DMS153 (cell line): ENCODE results near the gene PLCD3.
A peak's percentile ranks its signal among the peaks of the same experiment; 100 is the strongest.

Source experiments
- DNase-seq: peaks from one replicate; lab custom pipeline; 2025; lab: John Stamatoyannopoulos, UW

Gene PLCD3

DNA sequence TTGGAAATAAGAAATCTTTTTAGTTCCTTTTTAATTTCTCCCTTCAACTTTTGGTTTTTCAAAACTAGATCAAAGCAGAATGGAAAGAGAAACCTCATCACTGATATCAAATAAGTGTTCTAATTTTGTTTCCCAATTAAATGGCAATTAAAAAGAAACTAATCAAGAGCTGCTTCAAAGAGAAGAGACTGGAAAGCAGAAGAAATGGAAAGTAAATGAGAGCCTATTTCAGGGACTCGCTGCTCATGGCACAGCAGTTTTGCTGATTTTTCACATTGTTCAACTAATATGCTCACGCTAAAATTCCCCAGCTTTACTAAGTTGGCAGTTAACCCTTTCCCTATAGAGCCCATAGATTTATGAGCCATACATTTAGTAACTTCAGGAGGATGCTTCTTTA lies 64.7 kb downstream of the PLCD3 start:
- no peak for DNase-seq

- DNase-seq: no peak
Observed at GRCh38 chr17:45063198-45063597, 69.1 kb downstream of the PLCD3 start.

DNA sequence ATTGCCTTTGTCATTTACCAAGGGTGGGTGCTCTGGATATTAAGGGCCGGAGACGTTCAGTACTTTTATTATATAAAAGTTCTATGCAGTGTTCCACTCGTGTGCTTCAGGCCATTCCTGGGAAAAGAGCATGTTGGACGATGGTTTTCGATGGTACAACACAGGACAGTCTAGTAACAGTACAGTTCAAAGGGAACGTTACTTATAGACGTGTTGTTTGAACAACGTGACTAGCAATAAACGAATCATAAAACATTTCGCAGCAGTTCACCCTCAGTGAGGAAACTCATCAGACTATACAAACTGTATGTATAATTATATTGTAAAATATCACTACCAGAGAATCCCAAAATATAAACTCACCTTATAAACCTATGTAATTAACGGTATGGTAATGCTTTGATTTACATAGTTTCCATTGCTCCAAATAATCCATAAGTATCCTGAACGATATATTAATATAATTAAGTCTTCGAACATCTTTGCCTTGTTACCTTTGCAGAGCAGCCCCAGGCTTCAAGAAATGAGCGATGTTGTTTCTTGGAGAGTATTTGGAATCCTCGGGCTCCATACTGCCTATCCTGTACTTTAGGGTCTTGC lies 70.6 kb downstream of the PLCD3 start:
- DNase-seq: no peak

DNA sequence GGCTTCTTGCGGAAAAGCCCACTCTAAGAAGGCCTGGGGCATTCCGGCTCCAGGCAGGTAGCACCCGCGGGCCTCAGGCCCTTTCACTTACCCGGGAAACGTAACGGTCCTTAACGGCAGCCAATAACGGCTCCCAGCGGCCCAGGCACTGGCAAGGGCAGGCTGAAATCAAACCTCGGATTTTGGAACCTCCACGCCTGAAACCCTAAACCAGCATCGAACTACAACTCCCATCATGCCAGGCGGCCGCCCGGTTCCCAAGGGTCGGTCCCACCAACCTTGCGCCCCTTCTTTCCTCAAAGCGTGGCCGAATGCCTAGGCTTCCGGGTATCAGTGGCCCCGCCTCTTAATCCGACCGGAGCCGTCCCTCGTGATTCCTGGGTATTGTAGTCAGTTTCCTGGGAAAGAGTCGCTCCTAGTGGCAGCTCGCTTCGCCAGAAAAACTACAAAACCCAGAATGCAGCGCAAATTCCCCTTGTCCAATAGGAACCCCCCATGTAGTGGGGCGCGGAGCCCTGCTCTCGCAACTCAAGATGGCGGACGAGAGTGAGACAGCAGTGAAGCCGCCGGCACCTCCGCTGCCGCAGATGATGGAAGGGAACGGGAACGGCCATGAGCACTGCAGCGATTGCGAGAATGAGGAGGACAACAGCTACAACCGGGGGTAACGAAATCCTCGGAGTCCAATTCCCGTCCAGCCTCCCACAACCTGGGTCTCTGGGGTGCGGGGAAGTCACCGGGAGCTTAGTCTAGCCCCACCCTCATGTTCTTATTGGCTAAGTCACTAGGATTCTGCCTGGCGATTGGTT lies 71.3 kb downstream of the PLCD3 start, which contains the start of gene NMT1:
NMT1 (plus strand) TSS at position 521 of the 809 bp plus-strand sequence; CDS start at position 534, 13 bp downstream.
- peak; percentile 99 for DNase-seq

DNA sequence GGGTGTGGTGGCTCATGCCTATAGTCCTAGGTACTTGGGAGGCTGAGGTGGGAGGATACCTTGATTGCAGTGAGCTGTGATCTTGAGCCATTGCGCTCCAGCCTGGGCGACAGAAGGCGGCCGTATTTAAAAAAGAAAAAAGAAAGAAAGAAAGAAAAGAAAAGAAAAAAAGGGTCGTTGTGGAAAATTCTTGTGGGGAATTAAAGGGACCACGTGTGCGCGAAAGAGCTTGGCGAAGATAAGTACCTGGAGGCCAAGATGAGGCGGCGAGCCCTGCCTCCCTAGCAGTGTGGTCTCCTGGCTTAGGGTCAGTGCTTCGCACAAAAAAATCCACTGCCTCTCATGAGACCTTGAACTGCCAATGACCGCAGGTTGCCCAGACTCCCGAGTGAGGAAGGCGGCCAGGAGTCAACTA lies 71.9 kb downstream of the PLCD3 start:
- DNase-seq: no peak
